Transverse colon (tissue), 4 donors: ENCODE measurements around the gene ZNRF3.

Experiments used
- CTCF ChIP-seq, 5 experiments: fragments of 200-600 bp in 3 of 5; fragments of 450-650 bp in 2 of 5; sonication (generic) in 3 of 5; IDR thresholded peaks; 1 replicate in 2 of 5; 2 replicates in 3 of 5; pipeline ENCODE4 v1.5.1; 2016 to 2017; ENCODE audit warnings: antibody characterized with exemption in 5 of 5, inconsistent platforms in 3 of 5, mild to moderate bottlenecking in 2 of 5, moderate library complexity in 1 of 5
- EP300 ChIP-seq: sonication (generic); formaldehyde crosslinking; IDR thresholded peaks from one replicate; pipeline ENCODE4 v1.6.1; 2017; ENCODE audit warnings: antibody characterized with exemption, low read depth
- POLR2A ChIP-seq: fragments of 450-650 bp; IDR thresholded peaks from one replicate; pipeline ENCODE4 v1.6.1; 2016; ENCODE audit warnings: antibody characterized with exemption, mild to moderate bottlenecking, moderate library complexity
- POLR2AphosphoS5 ChIP-seq, 3 donors: sonication (generic); formaldehyde crosslinking; IDR thresholded peaks; one replicate each; pipeline ENCODE4 v1.6.1; 2016; ENCODE audit warnings: antibody characterized with exemption in 3 of 3

DNA sequence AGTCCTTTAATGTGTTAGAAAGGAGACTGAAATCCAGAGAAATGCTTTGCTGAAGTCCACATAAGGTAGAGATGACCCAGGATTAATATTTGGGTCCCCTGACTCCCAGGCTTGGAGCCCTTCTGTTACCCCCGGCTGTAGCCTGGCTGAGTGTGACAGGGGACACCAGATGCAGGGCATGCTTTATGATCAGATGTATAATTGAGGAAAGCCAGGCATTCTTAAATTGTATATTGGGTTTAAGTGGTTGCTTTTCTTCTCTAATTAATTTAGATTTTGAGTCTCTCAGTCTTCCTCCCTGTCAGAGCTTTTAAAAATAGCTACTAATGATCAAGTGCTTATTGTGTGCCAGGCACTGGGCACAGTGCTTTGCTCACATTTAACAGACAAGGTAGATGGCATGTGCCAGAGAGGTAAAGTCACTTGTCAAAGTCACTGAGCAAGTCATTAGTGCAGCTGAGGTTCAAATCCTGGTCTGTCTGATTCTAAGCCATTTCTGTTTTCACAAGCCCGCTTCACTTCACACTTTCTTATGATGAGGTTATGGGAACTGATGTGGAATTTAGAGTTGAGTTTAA lies 7.9 kb downstream of the ZNRF3 start:
- TF ChIP-seq CTCF (IDR thresholded peaks at IDR 0.05): no peak
- TF ChIP-seq POLR2AphosphoS5 (IDR thresholded peaks at IDR 0.05): no peak
- TF ChIP-seq POLR2A: no peak
- TF ChIP-seq EP300: no peak
